ENCODE measurements around the gene RBL2. TPM values are rescaled to one million over a fixed set of nuclear protein-coding genes. Genes with fewer than 3 reads are reported as not detected.

The RBL2 gene
- total RNA-seq, 1 experiment from 2014 or later, result 33.4 TPM

DNA sequence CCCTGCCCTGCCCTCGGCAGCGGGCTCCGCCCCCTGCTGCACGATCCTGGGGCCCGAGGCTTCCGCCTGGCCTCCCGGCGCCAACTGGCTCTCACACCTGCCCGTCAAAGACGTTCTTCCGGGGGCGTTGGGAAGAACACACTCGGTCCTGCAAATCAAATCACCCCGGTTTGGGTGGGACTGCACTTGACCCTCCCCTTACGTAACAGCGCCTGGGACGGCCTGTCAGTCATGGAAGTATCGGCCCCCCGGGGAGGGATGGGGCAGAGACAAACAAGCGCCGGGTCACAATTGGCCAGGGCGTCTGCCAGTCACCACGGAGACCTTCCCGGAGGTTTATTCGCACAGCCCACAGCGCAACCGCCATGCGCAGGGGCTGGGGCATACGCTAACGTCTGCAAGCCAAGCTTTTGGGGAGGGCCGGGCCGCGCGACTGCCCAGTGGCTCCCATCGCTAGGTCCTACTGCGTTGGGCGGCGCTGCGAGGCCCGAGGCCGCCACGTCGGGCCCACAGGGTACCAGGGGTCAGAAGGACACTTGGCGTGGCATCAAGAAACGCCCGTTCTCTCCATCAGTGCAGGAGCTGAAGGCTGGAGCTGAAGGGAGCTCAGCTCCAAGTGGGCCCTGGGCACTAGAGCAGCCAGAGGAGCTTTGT lies 69.1 kb downstream of the RBL2 start:
- CTCF ChIA-PET, result no interaction called here
- H3K79me2 ChIP-seq (ENCODE audit: insufficient read depth, low read length), result no peaks in the 10 kb centered on the region

More for the DNA sequence above, 69.1 kb downstream of the RBL2 start:
- Histone ChIP-seq H3K36me3 (ENCODE audit: control insufficient read depth in 1 of 2, insufficient read depth in 2 of 2, low read length in 2 of 2) (no peaks in the 10 kb centered on the region), H3K27ac (ENCODE audit: low read depth, low read length) (peak overlapping the region; percentile 70), H4K20me1 (ENCODE audit: insufficient read depth) (no peaks in the 10 kb centered on the region), H2AFZ (ENCODE audit: low read depth, low read length, poor library complexity, severe bottlenecking) (peak overlapping the region; percentile 20), H3K9me3 (ENCODE audit: control insufficient read depth in 1 of 2, insufficient read depth in 1 of 2, low read depth in 1 of 2, low read length in 2 of 2) (no peaks in the 10 kb centered on the region), H3K4me2 (ENCODE audit: low read length) (peak overlapping the region; percentile 92), H3K9me2 (ENCODE audit: insufficient read depth) (no peaks in the 10 kb centered on the region), H3K4me1 (ENCODE audit: control insufficient read depth in 1 of 2, insufficient read depth in 2 of 2, low read length in 2 of 2) (peaks cover 15 to 24% of the 10 kb centered on the region in 2 experiments; a peak in 3 of 4 replicates), H3K27me3 (ENCODE audit: insufficient read depth, low read length) (no peaks in the 10 kb centered on the region), H3K4me3 (replicated peaks in 1 of 2; ENCODE audit: low read depth in 1 of 2, low read length in 2 of 2) (peak overlapping the region; percentile 72 to 79), H3K9ac (ENCODE audit: low read length) (peak overlapping the region; percentile 68)
- ChIA-PET RAD21 (ENCODE audit: low non-redundant PET in 1 of 2, low total read pairs in 2 of 2, uncharacterized antibody in 2 of 2, unreplicated experiment in 2 of 2) (interaction anchor here in 1 of 2 experiments (0.7 kb wide), 1 partner anchor 67 kb away, joined by 3 read pairs; no protein-coding TSS in a partner anchor), POLR2A (interaction anchor here (0.7 kb wide), 1 partner anchor 423 kb away, joined by 4 read pairs; no protein-coding TSS in a partner anchor)
- BruUV-seq (replicated peaks), result no TSS peak
- DNase-seq (ENCODE audit: low read depth, low spot score), result peak; percentile 100
- TF ChIP-seq EZH2phosphoT487 (IDR thresholded peaks at IDR 0.05; ENCODE audit: borderline replicate concordance), result no peak
- TF ChIP-seq, protein P1, sequence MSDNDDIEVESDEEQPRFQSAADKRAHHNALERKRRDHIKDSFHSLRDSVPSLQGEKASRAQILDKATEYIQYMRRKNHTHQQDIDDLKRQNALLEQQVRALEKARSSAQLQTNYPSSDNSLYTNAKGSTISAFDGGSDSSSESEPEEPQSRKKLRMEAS (IDR thresholded peaks at IDR 0.05), result peak; percentile 74
- TF ChIP-seq, protein P2, sequence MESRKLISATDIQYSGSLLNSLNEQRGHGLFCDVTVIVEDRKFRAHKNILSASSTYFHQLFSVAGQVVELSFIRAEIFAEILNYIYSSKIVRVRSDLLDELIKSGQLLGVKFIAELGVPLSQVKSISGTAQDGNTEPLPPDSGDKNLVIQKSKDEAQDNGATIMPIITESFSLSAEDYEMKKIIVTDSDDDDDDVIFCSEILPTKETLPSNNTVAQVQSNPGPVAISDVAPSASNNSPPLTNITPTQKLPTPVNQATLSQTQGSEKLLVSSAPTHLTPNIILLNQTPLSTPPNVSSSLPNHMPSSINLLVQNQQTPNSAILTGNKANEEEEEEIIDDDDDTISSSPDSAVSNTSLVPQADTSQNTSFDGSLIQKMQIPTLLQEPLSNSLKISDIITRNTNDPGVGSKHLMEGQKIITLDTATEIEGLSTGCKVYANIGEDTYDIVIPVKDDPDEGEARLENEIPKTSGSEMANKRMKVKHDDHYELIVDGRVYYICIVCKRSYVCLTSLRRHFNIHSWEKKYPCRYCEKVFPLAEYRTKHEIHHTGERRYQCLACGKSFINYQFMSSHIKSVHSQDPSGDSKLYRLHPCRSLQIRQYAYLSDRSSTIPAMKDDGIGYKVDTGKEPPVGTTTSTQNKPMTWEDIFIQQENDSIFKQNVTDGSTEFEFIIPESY (IDR thresholded peaks at IDR 0.05; ENCODE audit: extremely low read depth, insufficient replicate concordance, low read length), result peak; percentile 51
- TF ChIP-seq, protein P3, sequence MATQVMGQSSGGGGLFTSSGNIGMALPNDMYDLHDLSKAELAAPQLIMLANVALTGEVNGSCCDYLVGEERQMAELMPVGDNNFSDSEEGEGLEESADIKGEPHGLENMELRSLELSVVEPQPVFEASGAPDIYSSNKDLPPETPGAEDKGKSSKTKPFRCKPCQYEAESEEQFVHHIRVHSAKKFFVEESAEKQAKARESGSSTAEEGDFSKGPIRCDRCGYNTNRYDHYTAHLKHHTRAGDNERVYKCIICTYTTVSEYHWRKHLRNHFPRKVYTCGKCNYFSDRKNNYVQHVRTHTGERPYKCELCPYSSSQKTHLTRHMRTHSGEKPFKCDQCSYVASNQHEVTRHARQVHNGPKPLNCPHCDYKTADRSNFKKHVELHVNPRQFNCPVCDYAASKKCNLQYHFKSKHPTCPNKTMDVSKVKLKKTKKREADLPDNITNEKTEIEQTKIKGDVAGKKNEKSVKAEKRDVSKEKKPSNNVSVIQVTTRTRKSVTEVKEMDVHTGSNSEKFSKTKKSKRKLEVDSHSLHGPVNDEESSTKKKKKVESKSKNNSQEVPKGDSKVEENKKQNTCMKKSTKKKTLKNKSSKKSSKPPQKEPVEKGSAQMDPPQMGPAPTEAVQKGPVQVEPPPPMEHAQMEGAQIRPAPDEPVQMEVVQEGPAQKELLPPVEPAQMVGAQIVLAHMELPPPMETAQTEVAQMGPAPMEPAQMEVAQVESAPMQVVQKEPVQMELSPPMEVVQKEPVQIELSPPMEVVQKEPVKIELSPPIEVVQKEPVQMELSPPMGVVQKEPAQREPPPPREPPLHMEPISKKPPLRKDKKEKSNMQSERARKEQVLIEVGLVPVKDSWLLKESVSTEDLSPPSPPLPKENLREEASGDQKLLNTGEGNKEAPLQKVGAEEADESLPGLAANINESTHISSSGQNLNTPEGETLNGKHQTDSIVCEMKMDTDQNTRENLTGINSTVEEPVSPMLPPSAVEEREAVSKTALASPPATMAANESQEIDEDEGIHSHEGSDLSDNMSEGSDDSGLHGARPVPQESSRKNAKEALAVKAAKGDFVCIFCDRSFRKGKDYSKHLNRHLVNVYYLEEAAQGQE (IDR thresholded peaks at IDR 0.05; ENCODE audit: low read depth), result no peak
- no peak for TF ChIP-seq RAD21 (IDR thresholded peaks at IDR 0.05; ENCODE audit: low read depth)
- TF ChIP-seq ZFX (IDR thresholded peaks at IDR 0.05), result peak; percentile 72
- TF ChIP-seq POLR2A (IDR thresholded peaks at IDR 0.05; ENCODE audit: borderline replicate concordance, extremely low read depth, insufficient read depth, insufficient read length), result no peak
- TF ChIP-seq YY1 (IDR thresholded peaks at IDR 0.05; ENCODE audit: extremely low read depth, insufficient replicate concordance, low read depth, low read length), result peak; percentile 27
- peak; percentile 98 for TF ChIP-seq SP1 (IDR thresholded peaks at IDR 0.05; ENCODE audit: low read depth)
- TF ChIP-seq CEBPB (IDR thresholded peaks at IDR 0.05; ENCODE audit: low read depth), result peak; percentile 81
- peak; percentile 91 for TF ChIP-seq POLR2AphosphoS5 (IDR thresholded peaks at IDR 0.05; ENCODE audit: low read depth, low read length)
- intact Hi-C loops (cut with micrococcal nuclease), result loop anchor here (2.0 to 5.0 kb wide), 2 partner anchors 69 to 451 kb away; partner anchors contain the start of genes CHD9, CHD9NB and RBL2
- peak; percentile 94 for ATAC-seq
